ENCODE measurements around the gene INTS4.

GRCh38 chr11:77865805-77866204, 128.7 kb downstream of the INTS4 start:
- TF ChIP-seq CTCF (conservative IDR thresholded peaks at IDR 0.05) (no peak), ZFX (IDR thresholded peaks at IDR 0.05) (no peak)

Data from C4-2B (cell line).